K562 (cell line): ENCODE data around the gene MSI1. TPM values are rescaled to one million over a fixed set of nuclear protein-coding genes. Genes with fewer than 3 reads are reported as not detected.

Experiments
- BRD9 ChIP-seq: fragments of 450-650 bp; IDR thresholded peaks from 2 replicates; pipeline ENCODE4 v1.6.1; 2018; ENCODE audit warnings: low read depth; ENCODE audit not compliant: partially characterized antibody
- ELF2 ChIP-seq: fragments of 250-450 bp; sonication (Bioruptor Pico); IDR thresholded peaks from 2 replicates; pipeline ENCODE4 v1.5.0; 2021; ENCODE audit warnings: mild to moderate bottlenecking
- EZH2 ChIP-seq: IDR thresholded peaks from 2 replicates; pipeline ENCODE4 v1.6.1; 2012; ENCODE audit warnings: low read depth, mild to moderate bottlenecking, inconsistent platforms, low read length, borderline replicate concordance
- HNRNPLL ChIP-seq: fragments of 200-400 bp; formaldehyde crosslinking; IDR thresholded peaks from 2 replicates; pipeline ENCODE4 v1.6.1; 2017; ENCODE audit warnings: low read length, low read depth, mild to moderate bottlenecking; ENCODE audit not compliant: poor library complexity, severe bottlenecking
- KDM1A ChIP-seq, 2 experiments: fragments of 450-650 bp; IDR thresholded peaks; 2 replicates each; pipeline ENCODE4 v1.6.1; 2016; ENCODE audit warnings: mild to moderate bottlenecking in 2 of 2
- KLF10 ChIP-seq: fragments of 250-450 bp; sonication (Bioruptor Pico); IDR thresholded peaks from 2 replicates; pipeline ENCODE4 v1.6.1; 2021; ENCODE audit warnings: matching md5 sums
- KLF16 ChIP-seq: IDR thresholded peaks from 2 replicates; pipeline ENCODE4 v1.6.1; 2016; ENCODE audit warnings: antibody characterized with exemption
- LCOR ChIP-seq: sonication (generic); formaldehyde crosslinking; IDR thresholded peaks from 2 replicates; pipeline ENCODE4 v1.8.0; 2022; ENCODE audit warnings: mild to moderate bottlenecking, missing genetic modification reagents
- NCOA6 ChIP-seq: fragments of 450-650 bp; IDR thresholded peaks from 2 replicates; pipeline ENCODE4 v1.6.1; 2017; ENCODE audit warnings: mild to moderate bottlenecking
- NFIX ChIP-seq: fragments of 250-450 bp; sonication (Bioruptor Pico); IDR thresholded peaks from 2 replicates; pipeline ENCODE4 v1.4.0; 2020; ENCODE audit warnings: low read depth, mild to moderate bottlenecking, moderate library complexity
- PHF20 ChIP-seq: fragments of 450-650 bp; IDR thresholded peaks from 2 replicates; pipeline ENCODE4 v1.6.1; 2018; ENCODE audit not compliant: partially characterized antibody
- POLR2G ChIP-seq: fragments of 200-400 bp; formaldehyde crosslinking; IDR thresholded peaks from 2 replicates; pipeline ENCODE4 v1.6.1; 2017; ENCODE audit warnings: low read depth, mild to moderate bottlenecking, antibody characterized with exemption, low read length, moderate library complexity
- RFX1 ChIP-seq: fragments of 450-650 bp; IDR thresholded peaks from 2 replicates; pipeline ENCODE4 v1.6.1; 2016; ENCODE audit warnings: mild to moderate bottlenecking, moderate library complexity
- SP1 ChIP-seq: sonication (generic); formaldehyde crosslinking; IDR thresholded peaks from 2 replicates; pipeline ENCODE4 v1.8.1; 2022; ENCODE audit warnings: mild to moderate bottlenecking, missing genetic modification reagents
- SRSF3 ChIP-seq: fragments of 200-400 bp; formaldehyde crosslinking; IDR thresholded peaks from 2 replicates; pipeline ENCODE4 v1.6.1; 2016; ENCODE audit warnings: mild to moderate bottlenecking, low read length, moderate library complexity; ENCODE audit not compliant: insufficient read depth
- YBX1 ChIP-seq: fragments of 450-650 bp; IDR thresholded peaks from 2 replicates; pipeline ENCODE4 v1.7.1; 2016; ENCODE audit warnings: mild to moderate bottlenecking
- ZC3H4 ChIP-seq: sonication (generic); formaldehyde crosslinking; IDR thresholded peaks from 2 replicates; pipeline ENCODE4 v1.9.0; 2021; ENCODE audit warnings: missing genetic modification reagents, borderline replicate concordance
- ZFP1 ChIP-seq: fragments of 450-650 bp; formaldehyde crosslinking; IDR thresholded peaks from 2 replicates; pipeline ENCODE4 v1.4.0; 2020; ENCODE audit warnings: mild to moderate bottlenecking, mixed read lengths
- ZNF143 ChIP-seq: sonication (generic); formaldehyde crosslinking; IDR thresholded peaks from 2 replicates; pipeline ENCODE4 v1.9.0; 2022; ENCODE audit warnings: mild to moderate bottlenecking, missing genetic modification reagents
- ZNF57 ChIP-seq: fragments of 450-650 bp; formaldehyde crosslinking; IDR thresholded peaks from 2 replicates; pipeline ENCODE4 v1.4.0; 2020; ENCODE audit warnings: mild to moderate bottlenecking, moderate library complexity
- ZNF696 ChIP-seq: fragments of 250-450 bp; sonication (Bioruptor Pico); conservative IDR thresholded peaks from 2 replicates; pipeline ENCODE4 v1.4.0; 2020; ENCODE audit warnings: mild to moderate bottlenecking, moderate library complexity
- ZSCAN29 ChIP-seq: fragments of 450-650 bp; IDR thresholded peaks from 2 replicates; pipeline ENCODE4 v1.6.1; 2017
- polyA plus RNA-seq, 8 experiments: library from polyadenylated mRNA; depleted of rRNA in 4 of 8; stranded (reverse) in 5 of 8; unstranded in 3 of 8; fragments of >200 nt; fragmentation: Nextera tagmentation in 2 of 8; fragmentation: Illumina TruSeq in 1 of 8; extraction: Ambion mirVana in 2 of 8; extraction: Trizol in 1 of 8; gene quantifications; 2 replicates each; pipeline versions ENCODE4 v1.2.1 to v1.2.3, GENCODE V29; 2011 to 2014; ENCODE audit warnings: inconsistent platforms in 1 of 8, missing spikeins in 1 of 8
- total RNA-seq, 7 experiments: library from RNA; depleted of rRNA in 6 of 7; stranded (reverse); fragments of >200 nt in 6 of 7; fragmentation: Illumina TruSeq in 2 of 7; extraction: Trizol in 2 of 7; gene quantifications; 2 replicates each; pipeline versions ENCODE4 v1.2.1 to v1.2.3, GENCODE V29; 2011 to 2021; ENCODE audit warnings: low replicate concordance in 1 of 7
- TF ChIP-seq, protein P1 (sequence below): fragments of 150-350 bp; IDR thresholded peaks from 2 replicates; pipeline ENCODE4 v1.6.1; 2014; ENCODE audit warnings: low read depth, mild to moderate bottlenecking, low read length, borderline replicate concordance
- TF ChIP-seq, protein P2 (sequence below): sonication (generic); formaldehyde crosslinking; IDR thresholded peaks from 2 replicates; pipeline ENCODE4 v1.8.1; 2023; ENCODE audit warnings: mild to moderate bottlenecking, missing genetic modification reagents
- TF ChIP-seq, protein P3 (sequence below): sonication (generic); formaldehyde crosslinking; IDR thresholded peaks from 2 replicates; pipeline ENCODE4 v1.8.1; 2023; ENCODE audit warnings: mild to moderate bottlenecking, missing genetic modification reagents, moderate library complexity

Gene MSI1
- total and polyA plus RNA-seq, 9 of the 15 experiments (the other 6 are each of a cell fraction or from before 2014, with no cell fraction given) = 0.16 TPM; not detected in 8

DNA sequence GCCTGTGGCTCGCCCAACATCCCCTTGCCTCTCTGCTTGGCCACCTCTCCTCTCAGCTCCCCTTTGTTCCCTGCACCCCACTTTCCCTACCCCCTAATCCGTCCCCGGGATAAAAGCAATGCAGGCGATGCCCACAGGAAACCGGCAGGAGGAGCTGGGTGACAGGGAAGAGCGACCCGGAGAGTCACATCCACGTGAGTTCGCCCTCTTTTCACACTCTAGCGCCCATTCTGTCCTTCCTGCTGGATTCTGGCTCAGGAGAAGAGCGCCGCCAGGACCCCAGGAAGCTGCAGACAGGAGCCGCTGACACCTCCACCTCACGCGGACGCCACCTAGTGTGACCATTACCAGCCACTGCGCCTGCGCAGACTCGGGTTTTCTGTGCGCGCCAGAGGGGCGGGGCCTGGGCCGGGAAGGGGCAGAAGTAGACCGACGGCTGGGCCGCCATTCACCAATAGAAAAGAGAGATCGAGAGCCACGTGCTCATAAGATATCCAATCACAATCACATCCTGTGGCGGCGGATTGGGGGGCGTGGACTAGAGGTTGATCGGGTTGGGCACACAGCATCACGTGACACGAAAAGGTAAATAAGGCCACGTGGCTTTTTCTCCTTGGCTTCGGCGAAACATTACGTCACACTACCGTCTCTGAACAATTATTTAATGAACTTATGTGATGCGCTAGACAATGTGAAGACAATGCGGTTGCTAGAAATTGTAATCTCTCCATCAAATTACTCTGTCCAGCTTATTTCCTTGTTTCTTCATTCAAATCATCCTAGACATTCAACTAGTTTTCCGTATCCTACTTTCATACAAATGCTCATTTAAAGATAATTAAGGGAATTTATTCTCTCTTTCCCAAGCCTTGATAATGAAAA is 51.5 kb downstream of the MSI1 start (continued):
- TF ChIP-seq SRSF3 (no peak), ZNF143 (CRISPR knock-in tag) (no peak), BRD9 (peak; percentile 68), KLF16 (no peak), KLF10 (CRISPR knock-in tag) (no peak), ZNF696 (CRISPR knock-in tag) (no peak), ZNF57 (no peak), ZFP1 (CRISPR knock-in tag) (no peak), ELF2 (no peak), YBX1 (no peak), NCOA6 (no peak), LCOR (peak; percentile 92; the same call in 1 of the 2 replicates), EZH2 (no peak), ZSCAN29 (no peak), SP1 (CRISPR knock-in tag) (peak; percentile 94), HNRNPLL (no peak), RFX1 (no peak), POLR2G (peak; percentile 95), ZC3H4 (no peak), NFIX (CRISPR knock-in tag) (no peak), PHF20 (no peak), KDM1A (IDR thresholded peaks at IDR 0.05) (no peak)
- TF ChIP-seq, protein P1, sequence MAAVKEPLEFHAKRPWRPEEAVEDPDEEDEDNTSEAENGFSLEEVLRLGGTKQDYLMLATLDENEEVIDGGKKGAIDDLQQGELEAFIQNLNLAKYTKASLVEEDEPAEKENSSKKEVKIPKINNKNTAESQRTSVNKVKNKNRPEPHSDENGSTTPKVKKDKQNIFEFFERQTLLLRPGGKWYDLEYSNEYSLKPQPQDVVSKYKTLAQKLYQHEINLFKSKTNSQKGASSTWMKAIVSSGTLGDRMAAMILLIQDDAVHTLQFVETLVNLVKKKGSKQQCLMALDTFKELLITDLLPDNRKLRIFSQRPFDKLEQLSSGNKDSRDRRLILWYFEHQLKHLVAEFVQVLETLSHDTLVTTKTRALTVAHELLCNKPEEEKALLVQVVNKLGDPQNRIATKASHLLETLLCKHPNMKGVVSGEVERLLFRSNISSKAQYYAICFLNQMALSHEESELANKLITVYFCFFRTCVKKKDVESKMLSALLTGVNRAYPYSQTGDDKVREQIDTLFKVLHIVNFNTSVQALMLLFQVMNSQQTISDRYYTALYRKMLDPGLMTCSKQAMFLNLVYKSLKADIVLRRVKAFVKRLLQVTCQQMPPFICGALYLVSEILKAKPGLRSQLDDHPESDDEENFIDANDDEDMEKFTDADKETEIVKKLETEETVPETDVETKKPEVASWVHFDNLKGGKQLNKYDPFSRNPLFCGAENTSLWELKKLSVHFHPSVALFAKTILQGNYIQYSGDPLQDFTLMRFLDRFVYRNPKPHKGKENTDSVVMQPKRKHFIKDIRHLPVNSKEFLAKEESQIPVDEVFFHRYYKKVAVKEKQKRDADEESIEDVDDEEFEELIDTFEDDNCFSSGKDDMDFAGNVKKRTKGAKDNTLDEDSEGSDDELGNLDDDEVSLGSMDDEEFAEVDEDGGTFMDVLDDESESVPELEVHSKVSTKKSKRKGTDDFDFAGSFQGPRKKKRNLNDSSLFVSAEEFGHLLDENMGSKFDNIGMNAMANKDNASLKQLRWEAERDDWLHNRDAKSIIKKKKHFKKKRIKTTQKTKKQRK = no peak
- TF ChIP-seq, protein P2, sequence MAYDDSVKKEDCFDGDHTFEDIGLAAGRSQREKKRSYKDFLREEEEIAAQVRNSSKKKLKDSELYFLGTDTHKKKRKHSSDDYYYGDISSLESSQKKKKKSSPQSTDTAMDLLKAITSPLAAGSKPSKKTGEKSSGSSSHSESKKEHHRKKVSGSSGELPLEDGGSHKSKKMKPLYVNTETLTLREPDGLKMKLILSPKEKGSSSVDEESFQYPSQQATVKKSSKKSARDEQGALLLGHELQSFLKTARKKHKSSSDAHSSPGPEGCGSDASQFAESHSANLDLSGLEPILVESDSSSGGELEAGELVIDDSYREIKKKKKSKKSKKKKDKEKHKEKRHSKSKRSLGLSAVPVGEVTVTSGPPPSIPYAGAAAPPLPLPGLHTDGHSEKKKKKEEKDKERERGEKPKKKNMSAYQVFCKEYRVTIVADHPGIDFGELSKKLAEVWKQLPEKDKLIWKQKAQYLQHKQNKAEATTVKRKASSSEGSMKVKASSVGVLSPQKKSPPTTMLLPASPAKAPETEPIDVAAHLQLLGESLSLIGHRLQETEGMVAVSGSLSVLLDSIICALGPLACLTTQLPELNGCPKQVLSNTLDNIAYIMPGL = no peak
- TF ChIP-seq, protein P3, sequence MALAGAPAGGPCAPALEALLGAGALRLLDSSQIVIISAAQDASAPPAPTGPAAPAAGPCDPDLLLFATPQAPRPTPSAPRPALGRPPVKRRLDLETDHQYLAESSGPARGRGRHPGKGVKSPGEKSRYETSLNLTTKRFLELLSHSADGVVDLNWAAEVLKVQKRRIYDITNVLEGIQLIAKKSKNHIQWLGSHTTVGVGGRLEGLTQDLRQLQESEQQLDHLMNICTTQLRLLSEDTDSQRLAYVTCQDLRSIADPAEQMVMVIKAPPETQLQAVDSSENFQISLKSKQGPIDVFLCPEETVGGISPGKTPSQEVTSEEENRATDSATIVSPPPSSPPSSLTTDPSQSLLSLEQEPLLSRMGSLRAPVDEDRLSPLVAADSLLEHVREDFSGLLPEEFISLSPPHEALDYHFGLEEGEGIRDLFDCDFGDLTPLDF = peak; percentile 35; the same call in 1 of the 2 replicates
